ENCODE measurements around the gene TPP2.

GRCh38 chr13:102667023-102667422 is 70.2 kb downstream of the TPP2 start:
- TF ChIP-seq EZH2 (optimal IDR thresholded peaks at IDR 0.05; ENCODE audit: low read depth, low read length) = no peak
- TF ChIP-seq CTCF (IDR thresholded peaks at IDR 0.05; ENCODE audit: low read length) = no peak
- TF ChIP-seq EZH2phosphoT487 (IDR thresholded peaks at IDR 0.05; ENCODE audit: low read length) = no peak
